Lung (tissue), 16 donors: ENCODE measurements around the gene OSBPL6. TPM values are rescaled to one million over a fixed set of nuclear protein-coding genes. Genes with fewer than 3 reads are reported as not detected.

Source experiments
- ATAC-seq: fragments of 200-7000 bp; cut with Tn5 transposase; one replicate; pipeline ENCODE4 v1.9.1; 2020; ENCODE audit warnings: moderate number of reproducible peaks; ENCODE audit not compliant: insufficient read depth, low FRiP score
- DNase-seq, 3 donors: peaks; one replicate each; pipeline ENCODE4 v3.0.0-alpha.2; 2013 to 2017
- H3K27ac ChIP-seq, 2 donors: one replicate each; pipeline ENCODE4 v1.5.1; 2013; ENCODE audit warnings: mild to moderate bottlenecking in 2 of 2, moderate library complexity in 2 of 2, control low read depth in 1 of 2, inconsistent platforms in 1 of 2, low read depth in 1 of 2, low read length in 1 of 2
- H3K27me3 ChIP-seq, 3 donors: one replicate each; pipeline ENCODE4 v1.5.1; 2013; ENCODE audit warnings: low read length in 2 of 3; ENCODE audit not compliant: control insufficient read depth in 3 of 3, insufficient read depth in 3 of 3
- H3K36me3 ChIP-seq, 4 donors: one replicate each; pipeline ENCODE4 v1.5.1; 2013; ENCODE audit warnings: low read length in 4 of 4, mild to moderate bottlenecking in 1 of 4, moderate library complexity in 1 of 4; ENCODE audit not compliant: control insufficient read depth in 4 of 4, insufficient read depth in 4 of 4
- H3K4me1 ChIP-seq, 5 donors: one replicate each; pipeline ENCODE4 v1.5.1; 2013; ENCODE audit warnings: low read length in 5 of 5, mild to moderate bottlenecking in 2 of 5, moderate library complexity in 1 of 5; ENCODE audit not compliant: control insufficient read depth in 5 of 5, insufficient read depth in 5 of 5
- H3K4me3 ChIP-seq: one replicate; pipeline ENCODE4 v1.5.1; 2013; ENCODE audit warnings: mild to moderate bottlenecking, control low read depth, moderate library complexity
- H3K9ac ChIP-seq, 2 donors: one replicate each; pipeline ENCODE4 v1.5.1; 2013; ENCODE audit warnings: low read length in 2 of 2, control low read depth in 1 of 2; ENCODE audit not compliant: insufficient read depth in 1 of 2
- H3K9me3 ChIP-seq, 4 donors: one replicate each; pipeline ENCODE4 v1.5.1; 2013; ENCODE audit warnings: low read length in 3 of 4, mild to moderate bottlenecking in 1 of 4, moderate library complexity in 1 of 4; ENCODE audit not compliant: control insufficient read depth in 4 of 4, insufficient read depth in 3 of 4
- WGBS, 2 donors: extraction: QIAGEN DNeasy Blood & Tissue Kit; methylation state at CpG; one replicate each; pipeline ENCODE4 v1.1.7; 2013; 5-methylcytosine and 5-hydroxymethylcytosine counted together
- long read RNA-seq, 5 donors: transcript quantifications; one replicate each; lab custom pipeline, GENCODE V29; 2026
- polyA plus RNA-seq, 2 donors: library from polyadenylated mRNA; stranded (reverse); fragments of 200-250 nt; gene quantifications; one replicate each; pipeline ENCODE4 v1.2.1, GENCODE V29; 2013
- total RNA-seq, 2 donors: library from RNA; depleted of rRNA in 1 of 2; stranded (reverse); fragments of >200 nt in 1 of 2; gene quantifications; one replicate each; pipeline ENCODE4 v1.2.1, GENCODE V29; 2014 to 2021
- TF ChIP-seq, protein P1 (sequence below): IDR thresholded peaks from 2 replicates; pipeline ENCODE4 v1.5.1; 2012; ENCODE audit warnings: mild to moderate bottlenecking; ENCODE audit errors: control extremely low read depth, extremely low read depth
- donor health status: control.
- donor health status: control.
- donor health status: Bipolar disorder and iron deficiency.
- donor health status: healthy.
- donor health status: DM: yes; HTN: yes; CAD: no.

The OSBPL6 gene
- total RNA-seq (10 to 100 TPM; 12.2 to 23.5 TPM), polyA plus RNA-seq (1 to 10 TPM; 1.9 to 3.3 TPM)
- long read RNA-seq, donor 1 = 0 reads
- long read RNA-seq, donor 2 = 0 reads
- long read RNA-seq, donor 3 = 0 reads
- long read RNA-seq, donor 4 = 0 reads
- long read RNA-seq, donor 5 = 0 reads

DNA sequence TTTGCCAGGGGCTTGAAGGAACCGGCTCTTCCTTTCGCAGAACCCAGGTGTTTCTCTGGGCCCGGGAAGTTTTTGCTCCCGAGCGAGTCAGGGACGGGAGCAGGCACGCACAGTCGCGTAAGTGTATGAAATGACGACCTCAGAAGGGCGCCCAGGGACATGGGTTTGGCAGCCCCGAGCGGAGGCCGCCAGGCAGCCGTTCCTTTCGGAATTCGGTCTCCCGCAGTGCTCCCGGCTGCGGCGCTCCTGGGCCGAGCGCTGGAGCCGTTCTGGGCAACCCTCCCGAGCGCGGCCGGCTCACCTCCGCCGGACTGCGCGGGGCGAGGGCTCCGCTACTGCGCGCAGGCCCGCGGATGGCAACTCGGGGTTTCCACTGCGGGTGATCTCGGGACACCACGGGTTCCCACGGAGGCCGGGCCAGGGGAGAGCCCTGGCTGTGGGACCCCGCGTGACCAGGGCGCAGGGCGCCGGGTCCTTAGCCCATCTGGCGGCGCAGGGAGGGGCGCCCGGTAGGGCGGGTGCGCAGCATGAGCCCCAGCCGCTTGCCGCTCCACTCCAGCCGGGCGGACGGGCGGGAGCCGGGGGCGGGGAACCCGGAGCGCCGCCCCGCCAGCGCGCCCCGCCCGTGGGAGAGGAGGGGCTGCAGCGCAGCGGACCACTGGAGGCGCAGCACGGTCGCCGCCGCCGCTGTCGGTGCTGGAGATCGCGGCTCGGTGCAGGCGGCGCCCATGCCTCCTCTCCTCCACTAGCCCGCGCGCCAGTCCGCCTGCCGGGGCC, at the start of gene OSBPL6:
Gene OSBPL6, plus strand, starts transcription at position 690 of the 777 bp plus-strand sequence. CDS start 111,673 bp downstream, outside the sequence.
- H3K27me3 ChIP-seq = peaks cover 0 to 28% (median 9%) of the 10 kb centered on the region in 3 donors
- no peaks in the 10 kb centered on the region for H3K36me3 ChIP-seq
- peaks cover 0 to 14% (median 0%) of the 10 kb centered on the region in 5 donors for H3K4me1 ChIP-seq
- peak within 1 kb of the TSS; percentile 30 to 50 for H3K9ac ChIP-seq
- TF ChIP-seq, protein P1, sequence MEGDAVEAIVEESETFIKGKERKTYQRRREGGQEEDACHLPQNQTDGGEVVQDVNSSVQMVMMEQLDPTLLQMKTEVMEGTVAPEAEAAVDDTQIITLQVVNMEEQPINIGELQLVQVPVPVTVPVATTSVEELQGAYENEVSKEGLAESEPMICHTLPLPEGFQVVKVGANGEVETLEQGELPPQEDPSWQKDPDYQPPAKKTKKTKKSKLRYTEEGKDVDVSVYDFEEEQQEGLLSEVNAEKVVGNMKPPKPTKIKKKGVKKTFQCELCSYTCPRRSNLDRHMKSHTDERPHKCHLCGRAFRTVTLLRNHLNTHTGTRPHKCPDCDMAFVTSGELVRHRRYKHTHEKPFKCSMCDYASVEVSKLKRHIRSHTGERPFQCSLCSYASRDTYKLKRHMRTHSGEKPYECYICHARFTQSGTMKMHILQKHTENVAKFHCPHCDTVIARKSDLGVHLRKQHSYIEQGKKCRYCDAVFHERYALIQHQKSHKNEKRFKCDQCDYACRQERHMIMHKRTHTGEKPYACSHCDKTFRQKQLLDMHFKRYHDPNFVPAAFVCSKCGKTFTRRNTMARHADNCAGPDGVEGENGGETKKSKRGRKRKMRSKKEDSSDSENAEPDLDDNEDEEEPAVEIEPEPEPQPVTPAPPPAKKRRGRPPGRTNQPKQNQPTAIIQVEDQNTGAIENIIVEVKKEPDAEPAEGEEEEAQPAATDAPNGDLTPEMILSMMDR = no peak
- H3K27ac ChIP-seq = peak within 1 kb of the TSS; percentile 89 to 91
- H3K4me3 ChIP-seq = peak within 1 kb of the TSS; percentile 89
- DNase-seq (peak; percentile 86 to 92 (median 88)), ATAC-seq (peak; percentile 98)
- no peaks in the 10 kb centered on the region for H3K9me3 ChIP-seq
- WGBS, 2 donors = 0 to 1% methylated on average over 34 to 90 of the region's 90 CpGs

DNA sequence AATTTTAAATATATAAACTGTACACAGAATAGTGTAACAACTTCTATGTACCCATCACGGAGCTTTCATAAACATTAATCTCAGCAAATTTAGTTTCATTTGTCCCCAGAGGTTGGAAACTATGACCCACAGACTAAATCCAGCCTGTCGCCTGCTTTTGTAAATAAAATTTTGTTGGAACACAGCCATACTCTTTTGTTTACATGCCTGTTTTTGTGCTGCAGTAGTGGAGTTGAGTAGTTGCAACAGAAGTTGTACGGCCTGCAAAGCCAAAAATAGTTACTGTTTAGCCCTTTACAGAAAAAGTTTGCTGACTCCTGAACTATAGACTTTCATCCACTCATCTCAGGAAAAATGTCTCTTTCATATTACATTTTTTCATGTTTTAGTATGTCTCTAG, 42.3 kb upstream of the OSBPL6 start:
- TF ChIP-seq, protein P1 = no peak
- H3K4me3 ChIP-seq = no peak overlapping the region
- H3K4me1 ChIP-seq = peaks cover 0 to 14% (median 0%) of the 10 kb centered on the region in 5 donors
- no peak overlapping the region for H3K9ac ChIP-seq
- no peaks in the 10 kb centered on the region for H3K27me3 ChIP-seq
- ATAC-seq (no peak), DNase-seq (peak; percentile 47 to 96 (median 94))
- H3K9me3 ChIP-seq = no peaks in the 10 kb centered on the region
- H3K27ac ChIP-seq = no peak overlapping the region
- no peaks in the 10 kb centered on the region for H3K36me3 ChIP-seq
- WGBS, 2 donors = 36 to 67% methylated on average over 3 of the region's 3 CpGs

DNA sequence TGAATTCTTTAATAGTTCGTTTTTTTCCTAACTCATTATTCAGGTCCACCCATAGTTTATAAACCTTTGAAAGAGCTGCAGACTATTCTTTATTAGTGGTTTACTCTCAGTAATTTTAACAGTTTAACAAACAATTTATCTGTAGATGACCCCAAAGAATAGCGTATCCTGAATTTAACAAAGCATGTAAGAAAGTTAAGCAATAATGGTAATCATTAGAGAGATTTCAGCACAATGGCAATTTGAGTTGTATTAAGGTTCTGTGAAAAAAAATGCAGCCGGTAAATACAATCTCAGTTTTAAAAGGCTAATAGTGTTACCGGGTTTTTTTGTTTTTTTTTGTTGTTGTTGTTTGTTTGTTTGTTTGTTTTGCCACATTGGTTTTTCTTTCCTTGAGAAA, 41.8 kb upstream of the OSBPL6 start:
- WGBS, 2 donors = 54 to 62% methylated on average over 4 of the region's 4 CpGs
- ATAC-seq (no peak), DNase-seq (peak in 1 of 3 donors; percentile 37)
- TF ChIP-seq, protein P1 = no peak
- H3K36me3 ChIP-seq = no peaks in the 10 kb centered on the region
- no peaks in the 10 kb centered on the region for H3K9me3 ChIP-seq
- H3K9ac ChIP-seq = no peak overlapping the region
- H3K27ac ChIP-seq = no peak overlapping the region
- H3K4me3 ChIP-seq = no peak overlapping the region
- H3K4me1 ChIP-seq = peaks cover 0 to 14% (median 0%) of the 10 kb centered on the region in 5 donors
- H3K27me3 ChIP-seq = no peaks in the 10 kb centered on the region
